OCI-LY3 (cell line): ENCODE results near the gene SPDYC.

ENCODE experiments used
- CTCF ChIP-seq: fragments of 200-600, 300-600 bp; sonication (generic); IDR thresholded peaks from 2 replicates; pipeline ENCODE4 v1.5.1; 2014; ENCODE audit warnings: antibody characterized with exemption, low read length, low read depth
- EZH2phosphoT487 ChIP-seq: fragments of 200-600 bp; shearing (Covaris generic); IDR thresholded peaks from 2 replicates; pipeline ENCODE4 v1.6.1; 2018; ENCODE audit warnings: antibody characterized with exemption, mixed run types, low read depth

- TF ChIP-seq CTCF: no peak
- no peak for TF ChIP-seq EZH2phosphoT487
These were observed 42.3 kb downstream of the SPDYC start for GRCh38 chr11:65212226-65212801.
